Hepatocyte (in vitro differentiated cells): ENCODE results near the gene PRR29. TPM values are rescaled to one million over a fixed set of nuclear protein-coding genes. Genes with fewer than 3 reads are reported as not detected.

Source experiments
- DNase-seq: peaks from one replicate; pipeline ENCODE4 v3.0.0-alpha.2; 2016; ENCODE audit warnings: low spot score
- H2AFZ ChIP-seq: fragments of 200-600 bp; sonication (generic); 2 replicates; pipeline ENCODE4 v1.6.0; 2016; ENCODE audit warnings: antibody characterized with exemption, mild to moderate bottlenecking
- H3K27ac ChIP-seq: fragments of 200-600 bp; sonication (generic); 2 replicates; pipeline ENCODE4 v1.5.1; 2016; ENCODE audit warnings: mild to moderate bottlenecking
- H3K27me3 ChIP-seq: fragments of 200-600 bp; sonication (generic); 2 replicates; pipeline ENCODE4 v1.6.1; 2016
- H3K36me3 ChIP-seq: fragments of 200-600 bp; sonication (generic); replicated peaks from 2 replicates; pipeline ENCODE4 v1.5.1; 2016; ENCODE audit warnings: low read depth; ENCODE audit not compliant: insufficient read depth
- H3K4me1 ChIP-seq: fragments of 200-600 bp; sonication (generic); 2 replicates; pipeline ENCODE4 v1.5.1; 2016; ENCODE audit warnings: mild to moderate bottlenecking, moderate library complexity; ENCODE audit not compliant: insufficient read depth
- H3K4me2 ChIP-seq: fragments of 200-600 bp; sonication (generic); 2 replicates; pipeline ENCODE4 v1.6.0; 2016
- H3K4me3 ChIP-seq: fragments of 200-600 bp; sonication (generic); 2 replicates; pipeline ENCODE4 v1.5.1; 2016; ENCODE audit warnings: mild to moderate bottlenecking
- H3K79me2 ChIP-seq: fragments of 200-600 bp; sonication (generic); 2 replicates; pipeline ENCODE4 v1.6.0; 2017; ENCODE audit warnings: mild to moderate bottlenecking
- H3K9me2 ChIP-seq: fragments of 200-600 bp; sonication (generic); replicated peaks from 2 replicates; pipeline ENCODE4 v1.6.0; 2017; ENCODE audit warnings: mild to moderate bottlenecking; ENCODE audit not compliant: insufficient read depth
- H3K9me3 ChIP-seq: fragments of 200-600 bp; sonication (generic); 2 replicates; pipeline ENCODE4 v1.5.1; 2016; ENCODE audit warnings: low read depth, mild to moderate bottlenecking
- H4K20me1 ChIP-seq: fragments of 200-600 bp; sonication (generic); 2 replicates; pipeline ENCODE4 v1.6.0; 2016; ENCODE audit warnings: mild to moderate bottlenecking; ENCODE audit not compliant: insufficient read depth, poor library complexity, severe bottlenecking
- CTCF ChIP-seq: fragments of 200-600 bp; sonication (generic); IDR thresholded peaks from 2 replicates; pipeline ENCODE4 v1.5.1; 2016; ENCODE audit warnings: antibody characterized with exemption, mild to moderate bottlenecking; ENCODE audit not compliant: poor library complexity
- EZH2 ChIP-seq: fragments of 200-600 bp; sonication (generic); IDR thresholded peaks from 2 replicates; pipeline ENCODE4 v1.6.1; 2016; ENCODE audit warnings: antibody characterized with exemption, mild to moderate bottlenecking, borderline replicate concordance
- EZH2phosphoT487 ChIP-seq: fragments of 200-600 bp; sonication (generic); IDR thresholded peaks from one replicate; pipeline ENCODE4 v1.6.1; 2018; ENCODE audit warnings: antibody characterized with exemption, mild to moderate bottlenecking, low read depth, moderate library complexity; ENCODE audit not compliant: unreplicated experiment, severe bottlenecking
- WGBS: methylation state at CpG from one replicate; pipeline ENCODE4 v1.1.6; 2016; ENCODE audit warnings: low lambda C conversion rate; ENCODE audit errors: missing lambda C conversion rate; 5-methylcytosine and 5-hydroxymethylcytosine counted together
- polyA plus RNA-seq: library from polyadenylated mRNA; unstranded; fragments of >200 nt; fragmentation: Nextera tagmentation; extraction: Ambion mirVana; gene quantifications from 2 replicates; pipeline ENCODE4 v1.2.1, GENCODE V29; 2016
- total RNA-seq: library from RNA; depleted of rRNA; stranded (reverse); fragments of >200 nt; gene quantifications from 2 replicates; pipeline ENCODE4 v1.2.3, GENCODE V29; 2014

Gene PRR29
- total and polyA plus RNA-seq, 2 experiments from 2014 or later = 0.13 to 1.4 TPM

GRCh38 chr17:64003526-64004121 is 5.5 kb downstream of the PRR29 start:
- H3K79me2 ChIP-seq = no peaks in the 10 kb centered on the region
- DNase-seq = no peak
- no peaks in the 10 kb centered on the region for H3K36me3 ChIP-seq
- H3K4me1 ChIP-seq = peaks cover 1% of the 10 kb centered on the region
- H3K27me3 ChIP-seq = no peaks in the 10 kb centered on the region
- TF ChIP-seq EZH2 = no peak
- no peak for TF ChIP-seq EZH2phosphoT487
- TF ChIP-seq CTCF = no peak
- H3K4me2 ChIP-seq = no peak overlapping the region
- no peaks in the 10 kb centered on the region for H4K20me1 ChIP-seq
- no peaks in the 10 kb centered on the region for H3K9me3 ChIP-seq
- H3K4me3 ChIP-seq = no peak overlapping the region
- WGBS = 85% methylated on average over 13 of the region's 13 CpGs
- no peak overlapping the region for H2AFZ ChIP-seq
- H3K9me2 ChIP-seq = no peaks in the 10 kb centered on the region
- H3K27ac ChIP-seq = no peak overlapping the region

GRCh38 chr17:64004218-64004770 is 6.1 kb downstream of the PRR29 start:
- H4K20me1 ChIP-seq = no peaks in the 10 kb centered on the region
- H3K4me3 ChIP-seq = no peak overlapping the region
- no peak overlapping the region for H3K27ac ChIP-seq
- WGBS = 86% methylated on average over 7 of the region's 7 CpGs
- H3K79me2 ChIP-seq = no peaks in the 10 kb centered on the region
- H3K4me2 ChIP-seq = no peak overlapping the region
- no peaks in the 10 kb centered on the region for H3K4me1 ChIP-seq
- no peak for DNase-seq
- no peaks in the 10 kb centered on the region for H3K36me3 ChIP-seq
- H3K9me3 ChIP-seq = no peaks in the 10 kb centered on the region
- H2AFZ ChIP-seq = no peak overlapping the region
- TF ChIP-seq EZH2phosphoT487 (no peak), CTCF (no peak), EZH2 (no peak)
- no peaks in the 10 kb centered on the region for H3K27me3 ChIP-seq
- no peaks in the 10 kb centered on the region for H3K9me2 ChIP-seq

- Histone ChIP-seq H3K27me3 (no peaks in the 10 kb centered on the region), H4K20me1 (no peaks in the 10 kb centered on the region), H3K9me3 (no peaks in the 10 kb centered on the region), H3K79me2 (no peaks in the 10 kb centered on the region), H3K4me2 (no peak overlapping the region), H3K27ac (no peak overlapping the region), H3K4me1 (no peaks in the 10 kb centered on the region), H3K4me3 (no peak overlapping the region), H3K9me2 (no peaks in the 10 kb centered on the region), H3K36me3 (no peaks in the 10 kb centered on the region), H2AFZ (no peak overlapping the region)
- TF ChIP-seq EZH2 (no peak), EZH2phosphoT487 (no peak), CTCF (no peak)
- DNase-seq = no peak
- 82% methylated on average over 19 of the region's 19 CpGs for WGBS
Measured at GRCh38 chr17:64004903-64005733, 7.0 kb downstream of the PRR29 start.
